OCI-LY3 (cell line): ENCODE measurements around the gene LMTK2.

ENCODE experiments used
- CTCF ChIP-seq: fragments of 200-600, 300-600 bp; sonication (generic); IDR thresholded peaks from 2 replicates; pipeline ENCODE4 v1.5.1; 2014; ENCODE audit warnings: antibody characterized with exemption, low read length, low read depth
- EZH2phosphoT487 ChIP-seq: fragments of 200-600 bp; shearing (Covaris generic); IDR thresholded peaks from 2 replicates; pipeline ENCODE4 v1.6.1; 2018; ENCODE audit warnings: antibody characterized with exemption, mixed run types, low read depth

- no peak for TF ChIP-seq EZH2phosphoT487
- no peak for TF ChIP-seq CTCF
These were observed 41.9 kb downstream of the LMTK2 start for GRCh38 chr7:98148607-98149006.
